ENCODE measurements around the gene GDAP1L1. TPM values are rescaled to one million over a fixed set of nuclear protein-coding genes. Genes with fewer than 3 reads are reported as not detected.
A peak's percentile ranks its signal among the peaks of the same experiment; 100 is the strongest.

GDAP1L1 gene
- polyA plus RNA-seq, 1 of the 3 experiments (the other 2 are of a cell fraction) = 0.30 TPM

GRCh38 chr20:44248410-44248759 lies 1.3 kb downstream of the GDAP1L1 start:
- Histone ChIP-seq H3K36me3 (replicated peaks in 1 of 2; ENCODE audit: control insufficient read depth in 1 of 2, insufficient read depth in 2 of 2, low read length in 1 of 2) (no peaks in the 10 kb centered on the region), H3K4me3 (ENCODE audit: low read depth in 2 of 2, low read length in 1 of 2) (peak overlapping the region; percentile 49 to 53; a peak in 2 of 4 replicates), H3K27me3 (ENCODE audit: insufficient read depth) (peaks cover 5% of the 10 kb centered on the region; the same call in 1 of the 2 replicates), H3K9me2 (no peaks in the 10 kb centered on the region), H3K4me1 (ENCODE audit: control insufficient read depth in 1 of 2, insufficient read depth in 2 of 2, low read depth in 1 of 2, low read length in 1 of 2) (peaks cover 0 to 4% of the 10 kb centered on the region in 2 experiments; a peak in 2 of 4 replicates), H3K27ac (ENCODE audit: low read depth in 2 of 2, low read length in 1 of 2) (no peak overlapping the region), H3K4me2 (no peak overlapping the region), H3F3A (replicated peaks; ENCODE audit: insufficient read depth) (no peaks in the 10 kb centered on the region), H3K9me3 (no peaks in the 10 kb centered on the region), H3K9ac (no peak overlapping the region), H2AFZ (ENCODE audit: low read depth) (no peak overlapping the region), H3K79me2 (ENCODE audit: insufficient read depth) (no peaks in the 10 kb centered on the region), H4K20me1 (ENCODE audit: insufficient read depth) (no peaks in the 10 kb centered on the region)
- ChIA-PET POLR2A (interaction anchor here (1.0 kb wide), 1 partner anchor 9 kb away, joined by 3 read pairs; no protein-coding TSS in a partner anchor), CTCF (interaction anchor here (1.1 to 3.2 kb wide), 3 partner anchors 13 to 63 kb away, joined by 3 to 18 read pairs (median 13); partner anchors contain the start of gene FITM2)
- TF ChIP-seq NRF1 (IDR thresholded peaks at IDR 0.05; ENCODE audit: low read depth, low read length) (no peak), ELF1 (IDR thresholded peaks at IDR 0.05) (no peak), RCOR1 (IDR thresholded peaks at IDR 0.05; ENCODE audit: low read length) (no peak), EZH2phosphoT487 (IDR thresholded peaks at IDR 0.05; ENCODE audit: borderline replicate concordance, low read depth) (no peak), CHD2 (IDR thresholded peaks at IDR 0.05; ENCODE audit: low read length, partially characterized antibody) (no peak), SIN3A (IDR thresholded peaks at IDR 0.05; ENCODE audit: borderline replicate concordance, low read depth, low read length) (no peak), USF2 (IDR thresholded peaks at IDR 0.05; ENCODE audit: borderline replicate concordance, low read depth, low read length) (no peak), SMC3 (IDR thresholded peaks at IDR 0.05; ENCODE audit: low read depth, low read length) (no peak), MEF2A (IDR thresholded peaks at IDR 0.05; ENCODE audit: borderline replicate concordance, low read depth) (no peak), PBX3 (IDR thresholded peaks at IDR 0.05) (no peak), RXRA (IDR thresholded peaks at IDR 0.05; ENCODE audit: borderline replicate concordance, low read depth) (no peak), RFX5 (IDR thresholded peaks at IDR 0.05; ENCODE audit: low read length) (no peak)
- DNase-seq = no peak
- WGBS (ENCODE audit: low lambda C conversion rate) = 48% methylated on average over 3 of the region's 3 CpGs

GRCh38 chr20:44251284-44251683 lies 4.2 kb downstream of the GDAP1L1 start:
- ChIA-PET POLR2A (no interaction called here), CTCF (interaction anchor here (0.7 to 2.9 kb wide), 3 partner anchors 21 to 33 kb away, joined by 3 to 11 read pairs (median 3); no protein-coding TSS in a partner anchor)
- no peak for DNase-seq
- 27% methylated on average over 3 of the region's 4 CpGs for WGBS (ENCODE audit: low lambda C conversion rate)
- Histone ChIP-seq H3K27me3 (ENCODE audit: insufficient read depth) (peaks cover 5% of the 10 kb centered on the region; the same call in 1 of the 2 replicates), H3K9ac (no peak overlapping the region), H4K20me1 (ENCODE audit: insufficient read depth) (no peaks in the 10 kb centered on the region), H3K27ac (ENCODE audit: low read depth in 2 of 2, low read length in 1 of 2) (no peak overlapping the region), H3K9me3 (no peaks in the 10 kb centered on the region), H2AFZ (ENCODE audit: low read depth) (no peak overlapping the region), H3K4me1 (ENCODE audit: control insufficient read depth in 1 of 2, insufficient read depth in 2 of 2, low read depth in 1 of 2, low read length in 1 of 2) (peaks cover 0 to 3% of the 10 kb centered on the region in 2 experiments; a peak in 2 of 4 replicates), H3K4me3 (ENCODE audit: low read depth in 2 of 2, low read length in 1 of 2) (no peak overlapping the region), H3K79me2 (ENCODE audit: insufficient read depth) (no peaks in the 10 kb centered on the region), H3K36me3 (replicated peaks in 1 of 2; ENCODE audit: control insufficient read depth in 1 of 2, insufficient read depth in 2 of 2, low read length in 1 of 2) (no peaks in the 10 kb centered on the region), H3F3A (replicated peaks; ENCODE audit: insufficient read depth) (no peaks in the 10 kb centered on the region), H3K9me2 (no peaks in the 10 kb centered on the region), H3K4me2 (no peak overlapping the region)
- TF ChIP-seq MEF2A (IDR thresholded peaks at IDR 0.05; ENCODE audit: borderline replicate concordance, low read depth) = no peak
- TF ChIP-seq JUND (IDR thresholded peaks at IDR 0.05) = no peak
- no peak for TF ChIP-seq MXI1 (IDR thresholded peaks at IDR 0.05; ENCODE audit: low read depth, low read length)
- no peak for TF ChIP-seq NFIC (IDR thresholded peaks at IDR 0.05; ENCODE audit: borderline replicate concordance)
- no peak for TF ChIP-seq REST (IDR thresholded peaks at IDR 0.05; ENCODE audit: low read depth, low read length)
- no peak for TF ChIP-seq IRF3 (IDR thresholded peaks at IDR 0.05; ENCODE audit: low read depth, low read length)
- TF ChIP-seq FOXJ3 (CRISPR knock-in tag; IDR thresholded peaks at IDR 0.05) = no peak
- TF ChIP-seq RFX5 (IDR thresholded peaks at IDR 0.05; ENCODE audit: low read length) = no peak
- no peak for TF ChIP-seq USF2 (IDR thresholded peaks at IDR 0.05; ENCODE audit: borderline replicate concordance, low read depth, low read length)

Data from SK-N-SH (cell line).